Measurements from ENCODE around the gene RASEF.

DNA sequence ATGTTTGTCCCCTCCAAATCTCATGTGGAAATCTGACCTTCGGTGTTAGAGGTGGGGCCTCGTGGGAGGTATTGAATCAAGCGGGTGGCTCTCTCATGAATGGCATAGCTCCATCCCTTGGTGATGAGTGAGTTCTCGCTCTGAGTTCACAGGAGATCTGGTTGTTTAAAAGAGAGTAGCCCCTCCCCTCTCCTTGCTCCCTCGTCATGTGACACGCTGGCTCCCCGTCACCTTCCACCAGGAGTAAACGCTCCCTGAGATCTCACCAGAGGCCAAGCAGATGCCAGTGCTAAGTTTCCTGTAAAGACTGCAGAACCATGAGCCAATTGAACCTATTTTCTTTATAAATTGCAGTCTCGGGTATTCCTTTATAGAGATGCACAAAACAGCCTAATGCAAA lies 74.5 kb downstream of the RASEF start:
- TF ChIP-seq EZH2 (IDR thresholded peaks at IDR 0.05; ENCODE audit: borderline replicate concordance, low read length): no peak
- TF ChIP-seq, protein P1, sequence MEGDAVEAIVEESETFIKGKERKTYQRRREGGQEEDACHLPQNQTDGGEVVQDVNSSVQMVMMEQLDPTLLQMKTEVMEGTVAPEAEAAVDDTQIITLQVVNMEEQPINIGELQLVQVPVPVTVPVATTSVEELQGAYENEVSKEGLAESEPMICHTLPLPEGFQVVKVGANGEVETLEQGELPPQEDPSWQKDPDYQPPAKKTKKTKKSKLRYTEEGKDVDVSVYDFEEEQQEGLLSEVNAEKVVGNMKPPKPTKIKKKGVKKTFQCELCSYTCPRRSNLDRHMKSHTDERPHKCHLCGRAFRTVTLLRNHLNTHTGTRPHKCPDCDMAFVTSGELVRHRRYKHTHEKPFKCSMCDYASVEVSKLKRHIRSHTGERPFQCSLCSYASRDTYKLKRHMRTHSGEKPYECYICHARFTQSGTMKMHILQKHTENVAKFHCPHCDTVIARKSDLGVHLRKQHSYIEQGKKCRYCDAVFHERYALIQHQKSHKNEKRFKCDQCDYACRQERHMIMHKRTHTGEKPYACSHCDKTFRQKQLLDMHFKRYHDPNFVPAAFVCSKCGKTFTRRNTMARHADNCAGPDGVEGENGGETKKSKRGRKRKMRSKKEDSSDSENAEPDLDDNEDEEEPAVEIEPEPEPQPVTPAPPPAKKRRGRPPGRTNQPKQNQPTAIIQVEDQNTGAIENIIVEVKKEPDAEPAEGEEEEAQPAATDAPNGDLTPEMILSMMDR (IDR thresholded peaks at IDR 0.05; ENCODE audit: low read length): no peak

Measured in OCI-LY1 (cell line).